OCI-LY1 (cell line): Measurements from ENCODE around the gene MMP23B.

ENCODE experiments used
- CTCF ChIP-seq: fragments of 200-600 bp; sonication (generic), shearing (Covaris generic); IDR thresholded peaks from 2 replicates; pipeline ENCODE4 v1.5.1; 2017; ENCODE audit warnings: mild to moderate bottlenecking, antibody characterized with exemption, low read length, moderate library complexity, mixed read lengths
- EZH2 ChIP-seq: fragments of 200-600 bp; sonication (generic), shearing (Covaris generic); IDR thresholded peaks from 2 replicates; pipeline ENCODE4 v1.8.0; 2017; ENCODE audit warnings: borderline replicate concordance, mixed run types, mild to moderate bottlenecking, antibody characterized with exemption, low read length, moderate library complexity, mixed read lengths

DNA sequence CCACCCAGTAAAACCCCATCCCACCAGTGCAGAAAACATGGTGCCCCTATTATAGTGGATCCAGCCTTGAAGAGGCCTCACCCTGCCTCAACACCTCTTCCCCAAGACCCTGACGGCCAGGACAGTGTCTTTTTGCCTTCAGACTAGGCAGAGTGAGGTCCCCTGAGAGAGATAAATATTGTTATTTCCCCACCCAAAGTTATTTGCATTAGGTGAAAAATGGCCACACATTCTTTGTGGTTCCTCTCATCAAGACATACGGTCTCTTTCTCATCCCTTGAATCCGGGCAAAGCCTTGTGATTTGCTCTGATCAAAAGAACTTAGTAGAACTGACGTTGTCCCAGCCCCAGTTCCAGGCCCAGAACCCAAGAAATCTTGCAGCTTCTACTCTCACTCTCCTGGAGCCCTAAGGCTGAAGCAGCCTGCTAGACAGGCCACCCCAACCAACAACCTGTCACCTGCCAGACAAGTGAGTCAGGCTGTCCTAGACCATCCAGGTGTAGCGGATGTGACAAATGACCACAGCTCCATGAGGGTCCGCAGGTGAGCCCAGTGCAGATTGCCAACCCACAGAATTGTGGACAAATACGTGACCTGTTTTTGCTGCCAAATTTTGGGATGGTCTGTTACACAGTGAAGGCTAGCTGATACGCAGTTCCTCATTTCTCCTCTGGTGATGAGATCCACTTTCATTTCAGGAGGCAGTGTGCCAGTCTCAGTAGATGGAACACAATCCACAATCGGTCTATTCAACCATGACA, 49.2 kb upstream of the MMP23B start:
- TF ChIP-seq CTCF (no peak), EZH2 (no peak)
